ENCODE data around the gene CEL.

Gene CEL

DNA sequence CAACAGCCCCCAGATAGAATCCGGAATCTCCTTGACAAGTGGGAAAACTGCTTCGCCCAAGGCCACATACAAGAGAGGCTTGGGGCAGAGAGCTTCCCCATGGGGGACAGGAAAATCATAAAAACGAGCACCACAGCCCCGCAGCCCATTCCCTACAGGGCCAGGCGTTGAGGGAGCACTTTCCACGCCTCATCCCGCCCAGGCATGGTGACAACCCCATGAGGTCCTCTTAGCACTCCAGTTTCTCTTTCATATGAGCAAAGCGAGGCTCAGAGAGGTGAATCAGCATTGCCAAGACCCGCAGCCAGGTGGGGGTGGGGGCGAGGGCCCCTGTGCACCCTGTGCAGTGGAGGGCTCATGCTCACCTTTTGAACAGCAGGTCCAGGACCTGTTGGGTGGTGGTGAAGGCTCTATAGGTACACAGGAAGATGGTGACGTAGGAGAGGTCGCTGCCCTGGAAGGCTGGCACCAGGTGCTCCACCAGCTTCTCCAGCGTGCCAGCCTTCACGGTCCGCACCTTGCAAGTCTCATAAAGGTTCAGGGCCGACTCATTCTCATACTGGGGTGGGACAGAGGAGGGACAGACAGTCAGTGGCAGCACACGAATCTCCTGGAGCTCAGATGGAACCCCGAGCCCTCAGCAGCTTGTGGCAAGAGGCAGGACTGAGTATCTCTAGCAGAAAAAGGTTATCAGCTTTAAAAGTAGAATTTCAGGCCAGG lies 48.3 kb downstream of the CEL start:
- no CpG with 5 or more reads among the region's 18 CpGs for WGBS (ENCODE audit: extremely low coverage, insufficient coverage, low lambda C conversion rate)
- Histone ChIP-seq H3K4me2 (ENCODE audit: low read length) (no peak overlapping the region), H3K27ac (ENCODE audit: low read depth, low read length) (no peak overlapping the region), H3K18ac (ENCODE audit: low read length) (no peak overlapping the region), H4K8ac (ENCODE audit: low read depth, low read length) (no peak overlapping the region), H3K36me3 (ENCODE audit: control insufficient read depth, insufficient read depth, low read length) (peaks cover 2% of the 10 kb centered on the region), H2BK120ac (ENCODE audit: low read depth, low read length) (no peak overlapping the region), H3K4me3 (ENCODE audit: low read length) (no peak overlapping the region), H3K23ac (ENCODE audit: low read length) (no peak overlapping the region), H3K79me1 (ENCODE audit: low read length) (no peaks in the 10 kb centered on the region), H3K4ac (ENCODE audit: low read depth, low read length) (no peak overlapping the region), H3K9ac (ENCODE audit: low read length) (no peak overlapping the region), H3K56ac (ENCODE audit: low read length) (no peak overlapping the region), H3K4me1 (ENCODE audit: control insufficient read depth, low read depth, low read length) (no peaks in the 10 kb centered on the region), H2BK5ac (ENCODE audit: low read length) (no peak overlapping the region), H2BK15ac (replicated peaks; ENCODE audit: low read depth) (no peak overlapping the region), H4K5ac (ENCODE audit: low read length) (no peak overlapping the region), H3K27me3 (ENCODE audit: insufficient read depth, low read length, poor library complexity) (no peaks in the 10 kb centered on the region), H3K79me2 (ENCODE audit: control insufficient read depth, insufficient read depth, low read length) (no peaks in the 10 kb centered on the region), H2AK5ac (ENCODE audit: low read length) (no peak overlapping the region)
- no peak for DNase-seq

DNA sequence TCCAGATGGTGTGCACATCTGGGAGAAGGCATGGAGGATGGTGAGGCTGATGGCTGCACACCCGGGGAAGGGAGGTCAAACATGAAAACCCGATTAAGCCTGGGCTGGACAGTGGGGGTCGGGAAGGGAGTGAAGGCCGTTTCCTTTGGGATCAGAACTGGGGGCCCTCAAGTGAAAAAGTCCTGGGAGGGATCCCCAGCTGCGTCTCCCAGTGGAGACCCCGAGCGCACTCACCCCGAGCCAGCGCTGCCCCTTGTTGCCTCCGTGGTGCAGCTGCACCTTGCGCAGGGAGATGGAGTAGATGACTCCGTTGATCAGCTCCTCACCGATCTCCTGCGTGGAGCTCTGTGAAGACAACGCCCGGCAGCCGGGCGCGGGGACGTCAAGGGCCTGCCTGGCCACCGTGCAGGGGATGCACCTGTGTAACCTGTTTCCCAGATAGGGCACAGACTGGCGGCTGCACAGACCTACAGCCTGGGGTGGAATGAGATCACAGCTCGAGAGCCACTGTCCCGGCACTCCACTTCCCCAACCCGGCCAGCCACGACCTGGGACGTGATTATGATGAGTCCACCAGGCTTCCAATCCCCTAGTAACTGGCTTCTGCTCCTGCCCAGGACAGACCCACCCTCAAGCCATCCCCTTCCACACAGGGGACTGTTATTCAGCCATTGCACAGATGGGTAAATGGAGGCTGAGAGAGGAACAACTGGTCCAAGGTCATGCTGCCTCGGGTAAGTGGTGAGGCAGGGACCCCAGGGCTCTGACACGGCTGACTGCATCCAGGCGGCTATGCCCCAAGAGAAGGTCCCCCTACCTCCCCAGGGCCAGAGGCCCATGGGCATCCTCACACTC lies 50.3 kb downstream of the CEL start:
- Histone ChIP-seq H3K9ac (ENCODE audit: low read length) (no peak overlapping the region), H2BK5ac (ENCODE audit: low read length) (no peak overlapping the region)
- WGBS (ENCODE audit: extremely low coverage, insufficient coverage, low lambda C conversion rate) = no CpG with 5 or more reads among the region's 30 CpGs

DNA sequence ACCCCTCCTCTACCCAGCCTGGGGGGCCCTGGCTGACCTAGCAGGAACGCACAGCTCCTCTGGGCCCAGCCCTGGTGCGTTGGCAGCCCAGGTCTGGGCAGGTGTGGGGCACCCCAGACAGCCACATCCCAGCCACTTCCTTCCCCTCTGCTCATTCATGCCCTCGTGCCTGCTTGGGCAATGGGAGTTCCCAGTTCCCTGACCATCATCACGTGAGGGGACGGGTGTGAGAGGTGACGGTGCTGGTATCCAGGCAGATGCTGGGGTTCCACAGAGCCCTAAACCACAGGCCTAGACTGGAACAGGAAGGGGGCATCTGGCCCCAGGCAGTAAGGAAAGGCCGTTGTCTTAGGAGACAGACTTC lies 50.9 kb downstream of the CEL start:
- Histone ChIP-seq H3K23ac (ENCODE audit: low read length) (no peak overlapping the region), H3K56ac (ENCODE audit: low read length) (no peak overlapping the region), H4K5ac (ENCODE audit: low read length) (no peak overlapping the region), H3K27ac (ENCODE audit: low read depth, low read length) (no peak overlapping the region), H3K4me1 (ENCODE audit: control insufficient read depth, low read depth, low read length) (no peaks in the 10 kb centered on the region), H3K79me1 (ENCODE audit: low read length) (no peaks in the 10 kb centered on the region), H3K36me3 (ENCODE audit: control insufficient read depth, insufficient read depth, low read length) (peaks cover 2% of the 10 kb centered on the region), H4K8ac (ENCODE audit: low read depth, low read length) (no peak overlapping the region), H2BK15ac (replicated peaks; ENCODE audit: low read depth) (no peak overlapping the region), H3K4me3 (ENCODE audit: low read length) (no peak overlapping the region), H3K18ac (ENCODE audit: low read length) (no peak overlapping the region), H3K79me2 (ENCODE audit: control insufficient read depth, insufficient read depth, low read length) (no peaks in the 10 kb centered on the region), H2AK5ac (ENCODE audit: low read length) (no peak overlapping the region), H3K9ac (ENCODE audit: low read length) (no peak overlapping the region), H3K27me3 (ENCODE audit: insufficient read depth, low read length, poor library complexity) (no peaks in the 10 kb centered on the region), H2BK5ac (ENCODE audit: low read length) (no peak overlapping the region), H2BK120ac (ENCODE audit: low read depth, low read length) (no peak overlapping the region), H3K4me2 (ENCODE audit: low read length) (no peak overlapping the region), H3K4ac (ENCODE audit: low read depth, low read length) (no peak overlapping the region)
- WGBS (ENCODE audit: extremely low coverage, insufficient coverage, low lambda C conversion rate) = no CpG with 5 or more reads among the region's 7 CpGs
- DNase-seq = no peak

More for the DNA sequence above, 50.3 kb downstream of the CEL start:
- H3K79me2 ChIP-seq (ENCODE audit: control insufficient read depth, insufficient read depth, low read length) = no peaks in the 10 kb centered on the region
- H2BK120ac ChIP-seq (ENCODE audit: low read depth, low read length) = no peak overlapping the region
- no peak overlapping the region for H3K56ac ChIP-seq (ENCODE audit: low read length)
- H4K8ac ChIP-seq (ENCODE audit: low read depth, low read length) = no peak overlapping the region
- H3K36me3 ChIP-seq (ENCODE audit: control insufficient read depth, insufficient read depth, low read length) = peaks cover 2% of the 10 kb centered on the region
- H2AK5ac ChIP-seq (ENCODE audit: low read length) = no peak overlapping the region
- H3K79me1 ChIP-seq (ENCODE audit: low read length) = no peaks in the 10 kb centered on the region
- no peak overlapping the region for H4K5ac ChIP-seq (ENCODE audit: low read length)
- no peak overlapping the region for H3K4ac ChIP-seq (ENCODE audit: low read depth, low read length)
- no peak overlapping the region for H2BK15ac ChIP-seq (replicated peaks; ENCODE audit: low read depth)
- DNase-seq = no peak
- H3K27me3 ChIP-seq (ENCODE audit: insufficient read depth, low read length, poor library complexity) = no peaks in the 10 kb centered on the region
- H3K4me1 ChIP-seq (ENCODE audit: control insufficient read depth, low read depth, low read length) = no peaks in the 10 kb centered on the region
- H3K23ac ChIP-seq (ENCODE audit: low read length) = no peak overlapping the region
- no peak overlapping the region for H3K18ac ChIP-seq (ENCODE audit: low read length)
- H3K4me2 ChIP-seq (ENCODE audit: low read length) = no peak overlapping the region
- H3K4me3 ChIP-seq (ENCODE audit: low read length) = no peak overlapping the region
- no peak overlapping the region for H3K27ac ChIP-seq (ENCODE audit: low read depth, low read length)

DNA sequence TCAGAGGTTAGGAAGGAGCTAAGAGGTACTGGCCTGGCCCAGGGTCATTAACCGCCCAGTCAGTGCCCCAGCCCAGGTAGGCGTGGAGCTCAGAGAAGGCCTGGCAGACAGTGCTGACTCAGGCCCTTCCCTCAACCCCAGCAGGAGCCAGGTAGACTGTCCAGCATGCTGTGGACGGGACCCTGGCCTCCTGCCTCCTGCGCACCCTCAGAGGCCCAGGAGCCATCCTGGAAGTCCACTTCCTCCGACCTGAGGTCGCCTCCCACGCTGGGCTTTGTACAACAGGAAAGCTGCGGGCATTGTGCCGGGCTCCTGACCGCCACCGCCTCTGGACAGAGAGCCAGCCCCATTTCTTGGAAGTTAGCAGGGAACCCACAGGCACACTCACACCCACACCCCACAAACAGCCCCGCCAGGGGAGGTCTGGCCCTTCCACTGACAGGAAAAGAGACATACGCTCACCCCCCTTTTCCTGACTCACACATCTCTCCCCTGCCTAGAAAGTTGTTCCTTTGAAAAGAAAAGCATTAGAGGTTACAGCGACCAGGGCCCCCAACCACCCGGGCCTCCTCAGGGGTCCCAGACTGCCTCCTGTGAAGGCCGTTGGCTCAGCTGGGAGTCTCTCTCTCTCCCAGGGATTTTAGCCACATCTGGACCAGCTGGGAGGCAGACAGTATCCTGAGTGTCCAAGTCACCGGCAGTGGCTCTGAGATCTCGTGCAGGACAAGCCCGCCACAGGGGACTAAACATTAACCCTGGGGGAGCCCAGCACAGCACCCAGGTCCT lies 51.6 kb downstream of the CEL start:
- no peak overlapping the region for H3K4ac ChIP-seq (ENCODE audit: low read depth, low read length)
- no peak overlapping the region for H3K23ac ChIP-seq (ENCODE audit: low read length)
- H2BK5ac ChIP-seq (ENCODE audit: low read length) = no peak overlapping the region
- H4K8ac ChIP-seq (ENCODE audit: low read depth, low read length) = no peak overlapping the region
- H3K4me1 ChIP-seq (ENCODE audit: control insufficient read depth, low read depth, low read length) = no peaks in the 10 kb centered on the region
- no peak overlapping the region for H3K27ac ChIP-seq (ENCODE audit: low read depth, low read length)
- H3K9ac ChIP-seq (ENCODE audit: low read length) = no peak overlapping the region
- no peak overlapping the region for H2AK5ac ChIP-seq (ENCODE audit: low read length)
- H3K56ac ChIP-seq (ENCODE audit: low read length) = no peak overlapping the region
- H2BK15ac ChIP-seq (replicated peaks; ENCODE audit: low read depth) = no peak overlapping the region
- WGBS (ENCODE audit: extremely low coverage, insufficient coverage, low lambda C conversion rate) = no CpG with 5 or more reads among the region's 19 CpGs
- H3K79me2 ChIP-seq (ENCODE audit: control insufficient read depth, insufficient read depth, low read length) = no peaks in the 10 kb centered on the region
- H3K79me1 ChIP-seq (ENCODE audit: low read length) = no peaks in the 10 kb centered on the region
- no peak overlapping the region for H3K18ac ChIP-seq (ENCODE audit: low read length)
- H4K5ac ChIP-seq (ENCODE audit: low read length) = no peak overlapping the region
- no peak overlapping the region for H3K4me3 ChIP-seq (ENCODE audit: low read length)
- no peaks in the 10 kb centered on the region for H3K36me3 ChIP-seq (ENCODE audit: control insufficient read depth, insufficient read depth, low read length)
- DNase-seq = no peak
- no peaks in the 10 kb centered on the region for H3K27me3 ChIP-seq (ENCODE audit: insufficient read depth, low read length, poor library complexity)
- no peak overlapping the region for H2BK120ac ChIP-seq (ENCODE audit: low read depth, low read length)
- H3K4me2 ChIP-seq (ENCODE audit: low read length) = no peak overlapping the region

DNA sequence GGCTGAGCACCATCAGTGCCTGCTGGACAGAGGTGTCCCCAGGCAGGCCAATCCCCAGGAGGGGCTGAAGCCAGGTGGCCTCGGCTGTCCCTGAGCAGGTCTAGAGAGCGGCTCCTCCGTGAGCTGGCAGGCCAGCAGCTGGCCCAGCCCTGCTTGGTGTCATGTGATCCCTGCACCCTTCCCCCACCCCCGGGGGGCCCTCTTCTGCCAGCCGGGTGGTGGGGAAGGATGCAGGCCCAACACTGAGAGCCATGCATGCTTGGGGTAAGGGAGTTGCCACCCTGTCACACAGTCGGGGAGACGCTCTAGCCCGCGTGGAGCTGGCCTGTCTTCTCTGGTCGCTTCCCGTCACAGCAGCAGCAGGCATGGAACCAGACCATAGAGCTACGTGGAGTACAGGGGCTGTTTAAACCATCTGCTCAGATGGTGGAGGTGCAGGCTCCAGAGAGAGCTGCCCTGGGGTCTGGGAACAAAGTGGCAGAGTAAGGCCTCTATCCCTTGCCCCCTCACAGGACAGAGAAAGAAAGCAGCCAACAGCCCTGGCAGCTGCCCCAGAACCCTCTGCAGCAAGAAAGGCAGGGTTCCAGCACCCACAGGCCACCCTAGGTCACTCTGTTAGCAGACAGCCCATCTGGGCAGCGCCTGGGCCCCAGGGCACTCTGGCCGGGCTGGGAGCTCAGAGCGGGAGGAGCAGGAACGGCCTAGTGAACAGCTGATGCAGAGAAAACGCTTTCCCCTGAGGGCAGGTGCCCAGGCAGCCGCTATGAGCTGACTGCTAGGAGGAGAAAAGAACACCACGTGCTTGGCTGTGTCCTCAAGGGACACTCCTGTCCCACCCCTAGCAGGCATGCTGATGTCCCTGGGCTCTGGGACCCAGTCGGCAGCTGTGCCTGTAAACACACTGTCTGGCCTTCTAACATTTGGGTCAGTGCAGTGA lies 52.4 kb downstream of the CEL start:
- Histone ChIP-seq H3K4me3 (ENCODE audit: low read length) (no peak overlapping the region), H2BK120ac (ENCODE audit: low read depth, low read length) (no peak overlapping the region), H3K23ac (ENCODE audit: low read length) (no peak overlapping the region), H2BK5ac (ENCODE audit: low read length) (no peak overlapping the region), H4K5ac (ENCODE audit: low read length) (no peak overlapping the region), H3K9ac (ENCODE audit: low read length) (no peak overlapping the region), H3K4me2 (ENCODE audit: low read length) (no peak overlapping the region), H3K56ac (ENCODE audit: low read length) (no peak overlapping the region), H2BK15ac (replicated peaks; ENCODE audit: low read depth) (no peak overlapping the region), H3K36me3 (ENCODE audit: control insufficient read depth, insufficient read depth, low read length) (no peaks in the 10 kb centered on the region), H4K8ac (ENCODE audit: low read depth, low read length) (no peak overlapping the region), H3K79me1 (ENCODE audit: low read length) (no peaks in the 10 kb centered on the region), H3K18ac (ENCODE audit: low read length) (no peak overlapping the region), H3K4me1 (ENCODE audit: control insufficient read depth, low read depth, low read length) (no peaks in the 10 kb centered on the region), H2AK5ac (ENCODE audit: low read length) (no peak overlapping the region), H3K27ac (ENCODE audit: low read depth, low read length) (no peak overlapping the region), H3K4ac (ENCODE audit: low read depth, low read length) (no peak overlapping the region), H3K27me3 (ENCODE audit: insufficient read depth, low read length, poor library complexity) (no peaks in the 10 kb centered on the region), H3K79me2 (ENCODE audit: control insufficient read depth, insufficient read depth, low read length) (no peaks in the 10 kb centered on the region)
- no peak for DNase-seq
- WGBS (ENCODE audit: extremely low coverage, insufficient coverage, low lambda C conversion rate) = no CpG with 5 or more reads among the region's 20 CpGs
